ENCODE data around the gene ABTB2. TPM values are rescaled to one million over a fixed set of nuclear protein-coding genes. Genes with fewer than 3 reads are reported as not detected.
A peak's percentile ranks its signal among the peaks of the same experiment; 100 is the strongest.

ABTB2 gene
- 1 to 10 TPM; 2.8 to 3.3 TPM for total RNA-seq
- 1 to 10 TPM in 1 of 2 donors, under 1 TPM in 1; 0.73 to 2.5 TPM for polyA plus RNA-seq
- long read RNA-seq, donor 1 = 0 reads
- long read RNA-seq, donor 2 = 0 reads
- long read RNA-seq, donor 3 = 0 reads
- long read RNA-seq, donor 4 = 0 reads
- long read RNA-seq, donor 5 = 0 reads

- Histone ChIP-seq H3K4me1 (ENCODE audit: control insufficient read depth in 5 of 5, insufficient read depth in 5 of 5, low read length in 5 of 5) (peaks cover 4 to 33% (median 17%) of the 10 kb centered on the region in 5 donors), H3K27ac (ENCODE audit: low read depth in 1 of 2, low read length in 1 of 2) (peak within 1 kb of the TSS; percentile 68 to 87), H3K36me3 (ENCODE audit: control insufficient read depth in 4 of 4, insufficient read depth in 4 of 4, low read length in 4 of 4) (no peaks in the 10 kb centered on the region), H3K9ac (ENCODE audit: insufficient read depth in 1 of 2, low read length in 2 of 2) (no peak within 1 kb of the TSS), H3K27me3 (ENCODE audit: control insufficient read depth in 3 of 3, insufficient read depth in 3 of 3, low read length in 2 of 3) (peaks cover 0 to 13% (median 8%) of the 10 kb centered on the region in 3 donors), H3K4me3 (peak within 1 kb of the TSS; percentile 48), H3K9me3 (ENCODE audit: control insufficient read depth in 4 of 4, insufficient read depth in 3 of 4, low read length in 3 of 4) (no peaks in the 10 kb centered on the region)
- peak; percentile 93 for ATAC-seq (ENCODE audit: insufficient read depth, low FRiP score)
- 0% methylated on average over 47 to 57 of the region's 57 CpGs for WGBS, 2 donors
- TF ChIP-seq CTCF (IDR thresholded peaks at IDR 0.05; ENCODE audit: control extremely low read depth, extremely low read depth) = no peak
- peak; percentile 99 for DNase-seq
Measured at GRCh38 chr11:34357701-34358257, at the start of gene ABTB2. Gene ABTB2 (minus strand): TSS chr11:34358010.

GRCh38 chr11:34407121-34407813 lies 49.5 kb upstream of the ABTB2 start:
- ATAC-seq (ENCODE audit: insufficient read depth, low FRiP score) (no peak), DNase-seq (no peak)
- Histone ChIP-seq H3K4me3 (no peak overlapping the region), H3K4me1 (ENCODE audit: control insufficient read depth in 5 of 5, insufficient read depth in 5 of 5, low read length in 5 of 5) (no peaks in the 10 kb centered on the region), H3K36me3 (ENCODE audit: control insufficient read depth in 4 of 4, insufficient read depth in 4 of 4, low read length in 4 of 4) (no peaks in the 10 kb centered on the region), H3K9ac (ENCODE audit: insufficient read depth in 1 of 2, low read length in 2 of 2) (no peak overlapping the region), H3K27ac (ENCODE audit: low read depth in 1 of 2, low read length in 1 of 2) (no peak overlapping the region), H3K9me3 (ENCODE audit: control insufficient read depth in 4 of 4, insufficient read depth in 3 of 4, low read length in 3 of 4) (no peaks in the 10 kb centered on the region), H3K27me3 (ENCODE audit: control insufficient read depth in 3 of 3, insufficient read depth in 3 of 3, low read length in 2 of 3) (no peaks in the 10 kb centered on the region)
- no peak for TF ChIP-seq CTCF (IDR thresholded peaks at IDR 0.05; ENCODE audit: control extremely low read depth, extremely low read depth)
- WGBS, 2 donors = 70% methylated on average over 2 of the region's 2 CpGs

DNA sequence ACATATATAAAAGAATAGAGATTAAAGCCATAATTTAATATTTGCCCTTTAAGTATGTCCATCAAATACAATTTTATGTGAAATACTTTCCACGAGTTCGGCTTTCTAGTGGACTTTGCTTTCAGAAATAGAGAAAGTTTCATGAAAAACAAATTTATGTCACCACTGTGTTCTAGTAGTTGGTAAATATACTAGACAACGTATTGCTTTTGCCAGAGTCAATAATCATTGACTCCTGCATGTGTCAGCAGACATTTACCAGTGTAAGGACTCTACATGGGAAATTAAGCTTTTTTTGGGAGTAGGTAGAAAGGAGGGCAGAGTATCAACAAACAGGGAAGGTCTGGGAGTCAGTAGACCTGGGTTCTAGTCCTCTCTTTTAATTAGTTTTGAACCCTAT lies 48.6 kb upstream of the ABTB2 start:
- ATAC-seq (ENCODE audit: insufficient read depth, low FRiP score) (no peak), DNase-seq (no peak)
- no peaks in the 10 kb centered on the region for H3K9me3 ChIP-seq (ENCODE audit: control insufficient read depth in 4 of 4, insufficient read depth in 3 of 4, low read length in 3 of 4)
- H3K4me1 ChIP-seq (ENCODE audit: control insufficient read depth in 5 of 5, insufficient read depth in 5 of 5, low read length in 5 of 5) = no peaks in the 10 kb centered on the region
- H3K4me3 ChIP-seq = no peak overlapping the region
- H3K27me3 ChIP-seq (ENCODE audit: control insufficient read depth in 3 of 3, insufficient read depth in 3 of 3, low read length in 2 of 3) = no peaks in the 10 kb centered on the region
- TF ChIP-seq CTCF (IDR thresholded peaks at IDR 0.05; ENCODE audit: control extremely low read depth, extremely low read depth) = no peak
- no peak overlapping the region for H3K9ac ChIP-seq (ENCODE audit: insufficient read depth in 1 of 2, low read length in 2 of 2)
- WGBS, 2 donors = 78 to 89% methylated on average over 3 of the region's 3 CpGs
- H3K27ac ChIP-seq (ENCODE audit: low read depth in 1 of 2, low read length in 1 of 2) = no peak overlapping the region
- no peaks in the 10 kb centered on the region for H3K36me3 ChIP-seq (ENCODE audit: control insufficient read depth in 4 of 4, insufficient read depth in 4 of 4, low read length in 4 of 4)
